Ascending aorta (tissue), 2 donors: Measurements from ENCODE around the gene MMP23B. TPM values are rescaled to one million over a fixed set of nuclear protein-coding genes. Genes with fewer than 3 reads are reported as not detected.

ENCODE experiments used
- DNase-seq, 2 donors: peaks; one replicate each; pipeline ENCODE4 v3.0.0-alpha.2; 2019; ENCODE audit warnings: low spot score in 2 of 2
- H3K27ac ChIP-seq, 2 donors: fragments of 200-600 bp; sonication (generic); one replicate each; pipeline ENCODE4 v1.5.1; 2016 to 2017; ENCODE audit warnings: mild to moderate bottlenecking in 1 of 2
- H3K27me3 ChIP-seq: fragments of 200-600 bp; sonication (generic); one replicate; pipeline ENCODE4 v1.5.1; 2017
- H3K36me3 ChIP-seq, 2 donors: fragments of 200-600 bp; sonication (generic); one replicate each; pipeline ENCODE4 v1.5.1; 2016
- H3K4me1 ChIP-seq, 2 donors: fragments of 200-600 bp; sonication (generic); one replicate each; pipeline ENCODE4 v1.5.1; 2016 to 2017; ENCODE audit warnings: mild to moderate bottlenecking in 1 of 2
- H3K4me3 ChIP-seq, 2 donors: fragments of 200-600 bp; sonication (generic); one replicate each; pipeline ENCODE4 v1.5.1; 2016 to 2017; ENCODE audit warnings: mild to moderate bottlenecking in 1 of 2
- H3K9me3 ChIP-seq, 2 donors: fragments of 200-600 bp; sonication (generic); one replicate each; pipeline ENCODE4 v1.5.1; 2016
- CTCF ChIP-seq, 3 experiments: fragments of 200-600 bp in 2 of 3; fragments of 450-650 bp in 1 of 3; sonication (generic) in 2 of 3; IDR thresholded peaks; one replicate each; pipeline ENCODE4 v1.5.1; 2016 to 2019; ENCODE audit warnings: antibody characterized with exemption in 3 of 3, mild to moderate bottlenecking in 1 of 3, moderate library complexity in 1 of 3
- intact Hi-C: fragments of 100-400 bp; cut with DNase I; formaldehyde crosslinking; loops from one replicate; pipeline ENCODE4 v1.15.1; 2023
- total RNA-seq: library from RNA; depleted of rRNA; stranded (reverse); fragments of >200 nt; gene quantifications from one replicate; pipeline ENCODE4 v1.1.0, GENCODE V29; 2016

Gene MMP23B
- total RNA-seq, 1 donor from 2014 or later = 71.3 TPM

- H3K4me1 ChIP-seq = peaks cover 4 to 5% of the 10 kb centered on the region in 2 donors
- H3K36me3 ChIP-seq = no peaks in the 10 kb centered on the region
- H3K27me3 ChIP-seq = peaks cover 6% of the 10 kb centered on the region
- no peak overlapping the region for H3K4me3 ChIP-seq
- TF ChIP-seq CTCF (IDR thresholded peaks at IDR 0.05) = no peak
- intact Hi-C loops = no loop called here
- no peaks in the 10 kb centered on the region for H3K9me3 ChIP-seq
- H3K27ac ChIP-seq = no peak overlapping the region
- DNase-seq = no peak
These were observed 30.2 kb upstream of the MMP23B start for GRCh38 chr1:1601564-1602303.

GRCh38 chr1:1602304-1602967, 29.5 kb upstream of the MMP23B start:
- DNase-seq = no peak
- no peak for TF ChIP-seq CTCF (IDR thresholded peaks at IDR 0.05)
- Histone ChIP-seq H3K36me3 (no peaks in the 10 kb centered on the region), H3K27ac (no peak overlapping the region), H3K27me3 (peaks cover 6% of the 10 kb centered on the region), H3K4me1 (peaks cover 4 to 5% of the 10 kb centered on the region in 2 donors), H3K9me3 (no peaks in the 10 kb centered on the region), H3K4me3 (no peak overlapping the region)
- intact Hi-C loops = no loop called here

- intact Hi-C loops = no loop called here
- H3K36me3 ChIP-seq = no peaks in the 10 kb centered on the region
- H3K9me3 ChIP-seq = no peaks in the 10 kb centered on the region
- peaks cover 6% of the 10 kb centered on the region for H3K27me3 ChIP-seq
- no peak overlapping the region for H3K27ac ChIP-seq
- H3K4me3 ChIP-seq = no peak overlapping the region
- DNase-seq = no peak
- H3K4me1 ChIP-seq = peaks cover 4 to 5% of the 10 kb centered on the region in 2 donors
- no peak for TF ChIP-seq CTCF (IDR thresholded peaks at IDR 0.05)
These were observed 28.9 kb upstream of the MMP23B start for GRCh38 chr1:1602968-1603506.

- H3K4me1 ChIP-seq = peaks cover 4 to 5% of the 10 kb centered on the region in 2 donors
- DNase-seq = no peak
- no peak for TF ChIP-seq CTCF (IDR thresholded peaks at IDR 0.05)
- H3K4me3 ChIP-seq = no peak overlapping the region
- H3K9me3 ChIP-seq = no peaks in the 10 kb centered on the region
- intact Hi-C loops = no loop called here
- H3K27me3 ChIP-seq = peaks cover 6% of the 10 kb centered on the region
- no peaks in the 10 kb centered on the region for H3K36me3 ChIP-seq
- no peak overlapping the region for H3K27ac ChIP-seq
These were observed 28.2 kb upstream of the MMP23B start for GRCh38 chr1:1603671-1604373.

GRCh38 chr1:1604374-1605033, 27.5 kb upstream of the MMP23B start:
- intact Hi-C loops = no loop called here
- no peak for DNase-seq
- Histone ChIP-seq H3K27me3 (peaks cover 6% of the 10 kb centered on the region), H3K36me3 (no peaks in the 10 kb centered on the region), H3K27ac (no peak overlapping the region), H3K4me3 (no peak overlapping the region), H3K4me1 (peaks cover 4 to 5% of the 10 kb centered on the region in 2 donors), H3K9me3 (no peaks in the 10 kb centered on the region)
- no peak for TF ChIP-seq CTCF (IDR thresholded peaks at IDR 0.05)
